Breast epithelium (tissue), 4 donors: Measurements from ENCODE around the gene CYB5R3. TPM values are rescaled to one million over a fixed set of nuclear protein-coding genes. Genes with fewer than 3 reads are reported as not detected.
A peak's percentile ranks its signal among the peaks of the same experiment; 100 is the strongest.
"Not testable (repeated sequence)": the region's sequence is repeated elsewhere in the genome, so short reads cannot be mapped to it uniquely, and the experiment has no call there.

Experiments used
- DNase-seq, 2 donors: peaks; one replicate each; pipeline ENCODE4 v3.0.0-alpha.2; 2019; ENCODE audit warnings: low spot score in 2 of 2
- H3K27ac ChIP-seq, 2 donors: fragments of 200-600 bp; sonication (generic) in 1 of 2; one replicate each; pipeline ENCODE4 v1.5.1; 2016 to 2019; ENCODE audit warnings: mild to moderate bottlenecking in 1 of 2
- H3K27me3 ChIP-seq, 2 donors: fragments of 200-600 bp; sonication (generic) in 1 of 2; one replicate each; pipeline versions ENCODE4 v1.5.1 to v1.6.0; 2017 to 2019; ENCODE audit warnings: control low read depth in 1 of 2, mild to moderate bottlenecking in 1 of 2
- H3K36me3 ChIP-seq: fragments of 200-600 bp; one replicate; pipeline ENCODE4 v1.5.1; 2019
- H3K4me1 ChIP-seq, 2 donors: fragments of 200-600 bp; sonication (generic); one replicate each; pipeline ENCODE4 v1.5.1; 2016 to 2019; ENCODE audit warnings: control low read depth in 1 of 2
- H3K4me3 ChIP-seq, 3 donors: fragments of 200-600 bp; sonication (generic); 1 replicate in 2 of 3; 2 replicates in 1 of 3; pipeline ENCODE4 v1.5.1; 2016 to 2019; ENCODE audit warnings: mild to moderate bottlenecking in 3 of 3, moderate library complexity in 2 of 3
- H3K9me3 ChIP-seq, 2 donors: fragments of 200-600 bp; sonication (generic) in 1 of 2; one replicate each; pipeline ENCODE4 v1.5.1; 2016 to 2019; ENCODE audit warnings: control low read depth in 1 of 2
- CTCF ChIP-seq, 3 donors: fragments of 450-650 bp; IDR thresholded peaks; one replicate each; pipeline ENCODE4 v1.5.1; 2016 to 2017; ENCODE audit warnings: antibody characterized with exemption in 3 of 3, mild to moderate bottlenecking in 3 of 3, moderate library complexity in 3 of 3
- POLR2A ChIP-seq: fragments of 450-650 bp; IDR thresholded peaks from one replicate; pipeline ENCODE4 v1.6.1; 2016; ENCODE audit warnings: antibody characterized with exemption, mild to moderate bottlenecking, moderate library complexity
- POLR2AphosphoS5 ChIP-seq, 3 donors: sonication (generic); formaldehyde crosslinking; IDR thresholded peaks; one replicate each; pipeline ENCODE4 v1.6.1; 2017; ENCODE audit warnings: antibody characterized with exemption in 3 of 3
- intact Hi-C: fragments of 100-400 bp; cut with DNase I; formaldehyde crosslinking; loops from one replicate; pipeline ENCODE4 v1.15.1; 2023; ENCODE audit warnings: low total_unique reads
- total RNA-seq, 3 donors: library from RNA; depleted of rRNA; stranded (reverse); fragments of >200 nt; gene quantifications; one replicate each; pipeline ENCODE4 v1.1.0, GENCODE V29; 2016

The CYB5R3 gene
- total RNA-seq, 3 donors from 2014 or later: 56.5 to 248 (median 87.5) TPM

GRCh38 chr22:42682113-42682851, 33.1 kb upstream of the CYB5R3 start:
- no peaks in the 10 kb centered on the region for H3K27me3 ChIP-seq
- H3K27ac ChIP-seq: peak overlapping the region in 1 of 2 donors; percentile 91
- intact Hi-C loops: no loop called here
- no peak overlapping the region for H3K4me3 ChIP-seq
- H3K4me1 ChIP-seq: peaks cover 0 to 7% of the 10 kb centered on the region in 2 donors
- H3K9me3 ChIP-seq: no peaks in the 10 kb centered on the region
- H3K36me3 ChIP-seq: no peaks in the 10 kb centered on the region
- DNase-seq: no peak
- TF ChIP-seq POLR2A (no peak), POLR2AphosphoS5 (IDR thresholded peaks at IDR 0.05) (no peak), CTCF (IDR thresholded peaks at IDR 0.05) (no peak)

GRCh38 chr22:42680648-42681047, 31.5 kb upstream of the CYB5R3 start:
- H3K4me1 ChIP-seq: peaks cover 0 to 5% of the 10 kb centered on the region in 2 donors
- intact Hi-C loops: no loop called here

GRCh38 chr22:42679691-42680090, 30.5 kb upstream of the CYB5R3 start:
- H3K4me3 ChIP-seq: no peak overlapping the region
- peak overlapping the region in 1 of 2 donors; percentile 65 for H3K27ac ChIP-seq
- H3K4me1 ChIP-seq: peaks cover 0 to 5% of the 10 kb centered on the region in 2 donors
- H3K36me3 ChIP-seq: no peaks in the 10 kb centered on the region
- no peaks in the 10 kb centered on the region for H3K27me3 ChIP-seq
- no peak for DNase-seq
- no peaks in the 10 kb centered on the region for H3K9me3 ChIP-seq
- intact Hi-C loops: no loop called here
- TF ChIP-seq POLR2A (no peak), POLR2AphosphoS5 (IDR thresholded peaks at IDR 0.05) (no peak), CTCF (IDR thresholded peaks at IDR 0.05) (no peak)

More at GRCh38 chr22:42680648-42681047, 31.5 kb upstream of the CYB5R3 start:
- Histone ChIP-seq H3K27me3 (no peaks in the 10 kb centered on the region), H3K36me3 (no peaks in the 10 kb centered on the region), H3K4me3 (no peak overlapping the region), H3K9me3 (no peaks in the 10 kb centered on the region), H3K27ac (peak overlapping the region in 1 of 2 donors; percentile 65)
- DNase-seq: no peak
- TF ChIP-seq POLR2AphosphoS5 (IDR thresholded peaks at IDR 0.05): peak in 2 of 3 donors; percentile 45 to 74
- no peak for TF ChIP-seq POLR2A
- no peak for TF ChIP-seq CTCF (IDR thresholded peaks at IDR 0.05)

GRCh38 chr22:42678894-42679293, 29.7 kb upstream of the CYB5R3 start:
- Histone ChIP-seq H3K4me3 (no peak overlapping the region), H3K4me1 (peaks cover 0 to 4% of the 10 kb centered on the region in 2 donors), H3K36me3 (no peaks in the 10 kb centered on the region), H3K9me3 (no peaks in the 10 kb centered on the region), H3K27ac (peak overlapping the region in 1 of 2 donors; percentile 52), H3K27me3 (no peaks in the 10 kb centered on the region)
- no peak for DNase-seq
- TF ChIP-seq POLR2AphosphoS5 (IDR thresholded peaks at IDR 0.05) (no peak), POLR2A (no peak), CTCF (IDR thresholded peaks at IDR 0.05) (no peak)
- intact Hi-C loops: no loop called here

- H3K36me3 ChIP-seq, H3K4me1 ChIP-seq, intact Hi-C loops, H3K27me3 ChIP-seq, H3K4me3 ChIP-seq, H3K9me3 ChIP-seq, DNase-seq: not testable (repeated sequence)
- peak overlapping the region in 1 of 2 donors; percentile 52 for H3K27ac ChIP-seq
Observed at GRCh38 chr22:42677936-42678335, 28.7 kb upstream of the CYB5R3 start.
